GM12865 (cell line): ENCODE measurements around the gene MRLN.

Experiments
- DNase-seq: peaks from one replicate; pipeline ENCODE4 v3.0.0; 2010; ENCODE audit warnings: low read depth
- H3K4me3 ChIP-seq: 2 replicates; pipeline ENCODE4 v1.5.1; 2011; ENCODE audit warnings: mild to moderate bottlenecking, low read depth, low read length, control low read depth
- CTCF ChIP-seq: IDR thresholded peaks from 2 replicates; pipeline ENCODE4 v1.5.1; 2011; ENCODE audit warnings: low read length, control low read depth, low read depth, inconsistent platforms; ENCODE audit not compliant: insufficient read depth; ENCODE audit errors: missing control alignments

Gene MRLN

GRCh38 chr10:59700709-59701108, 52.5 kb downstream of the MRLN start:
- TF ChIP-seq CTCF: no peak
- no peak for DNase-seq
- H3K4me3 ChIP-seq: no peak overlapping the region

GRCh38 chr10:59698326-59698725, 54.9 kb downstream of the MRLN start:
- no peak overlapping the region for H3K4me3 ChIP-seq
- no peak for TF ChIP-seq CTCF
- DNase-seq: no peak

DNA sequence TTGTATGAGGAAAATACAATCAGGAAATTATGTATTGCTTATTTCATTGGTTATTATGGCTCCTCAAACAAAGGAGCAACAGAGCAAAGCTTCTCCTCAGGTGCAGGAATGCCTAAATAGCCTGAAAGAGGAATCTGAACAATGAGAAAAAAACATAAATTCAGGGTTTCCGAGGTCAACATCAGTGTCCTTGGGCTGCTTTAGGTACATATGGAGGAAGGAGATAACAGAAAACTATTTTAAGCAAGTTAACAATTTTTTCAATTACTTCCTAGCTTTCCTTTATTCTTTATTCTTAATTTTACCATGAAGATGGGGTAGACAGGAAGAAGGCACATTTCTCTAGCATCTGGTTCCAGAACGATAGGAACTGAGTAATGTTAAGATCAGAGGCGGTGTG, 57.6 kb downstream of the MRLN start:
- DNase-seq: no peak
- no peak for TF ChIP-seq CTCF
- H3K4me3 ChIP-seq: no peak overlapping the region

DNA sequence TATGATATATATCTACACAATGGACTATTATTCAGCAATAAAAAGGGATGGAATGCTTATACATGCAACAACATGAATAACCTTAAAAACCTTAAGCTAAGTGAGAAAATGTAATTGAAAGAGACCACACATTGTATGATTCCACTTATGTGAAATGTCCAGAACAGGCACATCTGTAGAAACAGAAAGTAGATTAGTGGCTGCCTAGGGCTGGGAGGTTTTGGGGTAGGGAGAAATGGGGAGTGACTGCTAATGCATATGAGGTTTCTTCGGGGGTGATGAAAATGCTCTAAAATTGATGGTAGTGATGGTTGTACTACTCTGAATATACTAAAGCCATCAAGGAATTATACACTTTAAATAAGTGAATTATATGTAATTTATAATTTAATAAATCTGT, 58.3 kb downstream of the MRLN start:
- H3K4me3 ChIP-seq: no peak overlapping the region
- TF ChIP-seq CTCF: no peak
- no peak for DNase-seq

GRCh38 chr10:59692113-59692512, 61.1 kb downstream of the MRLN start:
- H3K4me3 ChIP-seq: no peak overlapping the region
- TF ChIP-seq CTCF: no peak
- no peak for DNase-seq

- no peak for DNase-seq
- no peak overlapping the region for H3K4me3 ChIP-seq
- no peak for TF ChIP-seq CTCF
Observed at GRCh38 chr10:59688921-59689351, 64.3 kb downstream of the MRLN start.

DNA sequence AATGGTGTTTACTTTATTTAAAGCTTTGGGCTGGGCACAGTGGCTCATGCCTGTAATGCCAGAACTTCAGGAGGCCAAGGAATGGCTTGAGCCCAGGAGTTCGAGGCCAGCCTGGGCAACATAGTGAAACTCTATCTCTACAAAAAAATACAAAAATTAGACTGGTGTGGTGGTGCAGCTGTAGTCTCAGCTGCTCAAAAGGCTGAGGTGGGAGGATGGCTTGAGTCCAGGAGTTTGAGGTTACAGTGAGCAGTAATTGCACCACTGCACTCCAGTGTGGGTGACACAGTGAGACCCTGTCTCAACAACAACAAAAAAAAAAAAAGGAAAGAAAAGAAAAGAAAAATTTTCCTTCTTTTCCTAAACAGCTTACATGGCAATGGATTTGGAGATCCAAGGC, 65.6 kb downstream of the MRLN start:
- H3K4me3 ChIP-seq: no peak overlapping the region
- DNase-seq: no peak
- TF ChIP-seq CTCF: no peak
